ENCODE results near the gene MSMB. TPM values are rescaled to one million over a fixed set of nuclear protein-coding genes. Genes with fewer than 3 reads are reported as not detected.
"Not testable (repeated sequence)": the region's sequence is repeated elsewhere in the genome, so short reads cannot be mapped to it uniquely, and the experiment has no call there.

Gene MSMB
- polyA plus RNA-seq, 1 experiment: not detected

GRCh38 chr10:46004963-46005362 is 41.1 kb downstream of the MSMB start:
- ChIA-PET POLR2A (no interaction called here), CTCF (interaction anchor here (2.5 kb wide), 1 partner anchor 24 kb away, joined by 10 read pairs; no protein-coding TSS in a partner anchor)
- H3K36me3 ChIP-seq (ENCODE audit: control insufficient read depth, insufficient read depth, low read length): peaks cover 13% of the 10 kb centered on the region
- no peak for DNase-seq (ENCODE audit: low read depth)
- no peak overlapping the region for H3K4me3 ChIP-seq (ENCODE audit: low read depth, low read length)
- no peaks in the 10 kb centered on the region for H3K27me3 ChIP-seq (ENCODE audit: control insufficient read depth, insufficient read depth, low read length)
- TF ChIP-seq CTCF (IDR thresholded peaks at IDR 0.05; ENCODE audit: insufficient read depth, low read depth, low read length): no peak

GRCh38 chr10:46002916-46003693 is 43.0 kb downstream of the MSMB start:
- no peak for DNase-seq (ENCODE audit: low read depth)
- Histone ChIP-seq H3K4me3 (ENCODE audit: low read depth, low read length) (no peak overlapping the region), H3K27me3 (ENCODE audit: control insufficient read depth, insufficient read depth, low read length) (no peaks in the 10 kb centered on the region), H3K36me3 (ENCODE audit: control insufficient read depth, insufficient read depth, low read length) (peaks cover 11% of the 10 kb centered on the region)
- no peak for TF ChIP-seq CTCF (IDR thresholded peaks at IDR 0.05; ENCODE audit: insufficient read depth, low read depth, low read length)
- ChIA-PET POLR2A (no interaction called here), CTCF (interaction anchor here (0.6 to 2.5 kb wide), 3 partner anchors 25 to 184 kb away, joined by 3 to 10 read pairs (median 3); no protein-coding TSS in a partner anchor)

- H3K36me3 ChIP-seq (ENCODE audit: control insufficient read depth, insufficient read depth, low read length); DNase-seq (ENCODE audit: low read depth); H3K27me3 ChIP-seq (ENCODE audit: control insufficient read depth, insufficient read depth, low read length); H3K4me3 ChIP-seq (ENCODE audit: low read depth, low read length); POLR2A ChIA-PET: not testable (repeated sequence)
- CTCF ChIA-PET: interaction anchor here (1.1 kb wide), 1 partner anchor 26 kb away, joined by 3 read pairs; no protein-coding TSS in a partner anchor
Measured at GRCh38 chr10:46002189-46002687, 43.8 kb downstream of the MSMB start.

GRCh38 chr10:46001187-46001756 is 44.8 kb downstream of the MSMB start:
- Histone ChIP-seq H3K36me3 (ENCODE audit: control insufficient read depth, insufficient read depth, low read length) (peaks cover 8% of the 10 kb centered on the region), H3K27me3 (ENCODE audit: control insufficient read depth, insufficient read depth, low read length) (no peaks in the 10 kb centered on the region), H3K4me3 (ENCODE audit: low read depth, low read length) (no peak overlapping the region)
- TF ChIP-seq CTCF (IDR thresholded peaks at IDR 0.05; ENCODE audit: insufficient read depth, low read depth, low read length): no peak
- ChIA-PET CTCF (no interaction called here), POLR2A (no interaction called here)
- no peak for DNase-seq (ENCODE audit: low read depth)

GRCh38 chr10:46000538-46000937 is 45.5 kb downstream of the MSMB start:
- Histone ChIP-seq H3K27me3 (ENCODE audit: control insufficient read depth, insufficient read depth, low read length) (no peaks in the 10 kb centered on the region), H3K4me3 (ENCODE audit: low read depth, low read length) (no peak overlapping the region), H3K36me3 (ENCODE audit: control insufficient read depth, insufficient read depth, low read length) (peaks cover 8% of the 10 kb centered on the region)
- POLR2A ChIA-PET: no interaction called here
- CTCF ChIA-PET: no interaction called here
- no peak for DNase-seq (ENCODE audit: low read depth)
- TF ChIP-seq CTCF (IDR thresholded peaks at IDR 0.05; ENCODE audit: insufficient read depth, low read depth, low read length): no peak

GRCh38 chr10:45999955-46000354 is 46.1 kb downstream of the MSMB start:
- CTCF ChIA-PET; H3K4me3 ChIP-seq (ENCODE audit: low read depth, low read length); POLR2A ChIA-PET; H3K27me3 ChIP-seq (ENCODE audit: control insufficient read depth, insufficient read depth, low read length); DNase-seq (ENCODE audit: low read depth); H3K36me3 ChIP-seq (ENCODE audit: control insufficient read depth, insufficient read depth, low read length): not testable (repeated sequence)

All from BJ (cell line).